Fibroblast of villous mesenchyme (primary cell): Measurements from ENCODE around the gene EPHA4. TPM values are rescaled to one million over a fixed set of nuclear protein-coding genes. Genes with fewer than 3 reads are reported as not detected.

ENCODE experiments used
- DNase-seq: peaks from one replicate; pipeline ENCODE4 v3.0.0-alpha.2; 2010; ENCODE audit warnings: low read depth
- H3K4me3 ChIP-seq: 2 replicates; pipeline ENCODE4 v1.5.1; 2011; ENCODE audit warnings: low read depth, mild to moderate bottlenecking, low read length
- total RNA-seq: library from RNA; depleted of rRNA; stranded (reverse); fragments of >200 nt; gene quantifications from 2 replicates; pipeline ENCODE4 v1.2.3, GENCODE V29; 2012
- TF ChIP-seq, protein P1 (sequence below): IDR thresholded peaks from 2 replicates; pipeline ENCODE4 v1.5.1; 2012; ENCODE audit warnings: low read depth, mild to moderate bottlenecking, low read length; ENCODE audit not compliant: insufficient read depth

Gene EPHA4
- total RNA-seq, 1 donor: 17.3 TPM

DNA sequence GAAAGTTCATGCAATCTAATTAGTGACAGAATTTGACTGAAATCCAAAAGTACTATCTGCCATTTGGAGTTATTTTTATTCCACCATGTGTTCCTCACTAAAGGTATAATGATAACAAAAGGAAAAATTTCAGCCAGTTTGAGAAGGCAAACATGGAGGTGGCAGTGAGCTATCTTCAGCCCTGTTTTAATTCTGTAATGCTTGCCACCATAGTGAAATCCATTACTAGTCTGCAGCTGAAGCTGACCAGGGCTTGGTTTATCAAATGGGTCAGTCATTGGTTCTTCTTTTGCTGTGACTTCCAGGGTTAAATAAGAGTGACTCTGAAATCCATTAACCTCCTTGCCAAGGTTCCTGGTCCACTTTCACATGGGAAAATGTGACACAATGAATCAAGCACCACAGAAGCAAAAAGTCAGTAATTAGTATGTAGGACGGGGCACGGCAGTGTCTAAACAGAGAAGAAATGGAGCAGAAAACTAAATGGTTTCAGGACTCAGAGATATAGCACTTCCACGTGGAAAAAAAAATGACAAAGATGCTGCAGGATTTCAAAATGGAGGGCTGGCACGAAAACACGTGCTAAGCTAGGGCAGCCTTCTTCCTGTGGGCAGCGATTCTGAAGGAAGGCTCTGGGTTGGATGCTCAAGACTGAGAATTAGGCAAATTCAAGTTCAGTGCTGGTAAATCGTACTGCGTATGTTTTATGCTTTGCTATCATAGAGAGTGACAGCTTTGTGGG, 87.2 kb downstream of the EPHA4 start:
- H3K4me3 ChIP-seq: no peak overlapping the region
- DNase-seq: no peak
- TF ChIP-seq, protein P1, sequence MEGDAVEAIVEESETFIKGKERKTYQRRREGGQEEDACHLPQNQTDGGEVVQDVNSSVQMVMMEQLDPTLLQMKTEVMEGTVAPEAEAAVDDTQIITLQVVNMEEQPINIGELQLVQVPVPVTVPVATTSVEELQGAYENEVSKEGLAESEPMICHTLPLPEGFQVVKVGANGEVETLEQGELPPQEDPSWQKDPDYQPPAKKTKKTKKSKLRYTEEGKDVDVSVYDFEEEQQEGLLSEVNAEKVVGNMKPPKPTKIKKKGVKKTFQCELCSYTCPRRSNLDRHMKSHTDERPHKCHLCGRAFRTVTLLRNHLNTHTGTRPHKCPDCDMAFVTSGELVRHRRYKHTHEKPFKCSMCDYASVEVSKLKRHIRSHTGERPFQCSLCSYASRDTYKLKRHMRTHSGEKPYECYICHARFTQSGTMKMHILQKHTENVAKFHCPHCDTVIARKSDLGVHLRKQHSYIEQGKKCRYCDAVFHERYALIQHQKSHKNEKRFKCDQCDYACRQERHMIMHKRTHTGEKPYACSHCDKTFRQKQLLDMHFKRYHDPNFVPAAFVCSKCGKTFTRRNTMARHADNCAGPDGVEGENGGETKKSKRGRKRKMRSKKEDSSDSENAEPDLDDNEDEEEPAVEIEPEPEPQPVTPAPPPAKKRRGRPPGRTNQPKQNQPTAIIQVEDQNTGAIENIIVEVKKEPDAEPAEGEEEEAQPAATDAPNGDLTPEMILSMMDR: no peak

DNA sequence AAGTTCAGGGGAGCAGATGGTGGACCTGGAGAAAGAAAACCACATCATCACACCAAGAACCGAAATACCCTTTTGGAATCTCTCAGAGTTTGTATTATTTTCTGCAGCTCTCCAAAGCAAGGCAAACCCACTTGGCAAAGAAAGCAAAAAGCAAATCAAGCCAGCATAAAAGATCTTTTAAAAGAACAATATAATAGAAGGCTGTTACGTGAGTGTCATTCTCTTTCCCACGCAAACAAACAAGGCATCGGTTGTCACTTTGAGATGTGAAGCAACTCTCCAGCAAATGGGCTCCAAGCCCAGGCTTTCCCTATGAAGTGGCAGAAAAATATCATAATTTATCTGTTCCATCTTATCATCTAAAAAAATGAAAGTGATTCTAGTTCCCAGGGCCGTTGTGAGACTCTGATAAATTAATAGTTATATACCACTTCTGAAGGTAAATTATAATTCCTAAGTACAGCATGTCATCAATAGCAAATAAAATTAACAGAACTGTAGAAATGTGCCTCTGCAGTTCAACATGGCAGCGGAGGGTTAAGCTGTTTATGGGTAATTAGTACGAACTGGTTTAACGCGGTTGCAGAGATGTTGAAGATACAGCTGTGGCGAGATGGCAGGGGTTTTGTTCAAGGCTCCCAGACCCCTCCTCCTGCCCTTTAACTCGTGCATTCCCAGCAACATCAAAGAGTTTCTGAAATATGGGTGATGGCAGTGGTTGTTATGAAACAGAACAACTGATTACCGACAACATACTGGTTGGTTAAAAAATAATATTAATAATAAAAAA, 89.2 kb downstream of the EPHA4 start:
- DNase-seq: no peak
- H3K4me3 ChIP-seq: no peak overlapping the region
- TF ChIP-seq, protein P1: no peak

DNA sequence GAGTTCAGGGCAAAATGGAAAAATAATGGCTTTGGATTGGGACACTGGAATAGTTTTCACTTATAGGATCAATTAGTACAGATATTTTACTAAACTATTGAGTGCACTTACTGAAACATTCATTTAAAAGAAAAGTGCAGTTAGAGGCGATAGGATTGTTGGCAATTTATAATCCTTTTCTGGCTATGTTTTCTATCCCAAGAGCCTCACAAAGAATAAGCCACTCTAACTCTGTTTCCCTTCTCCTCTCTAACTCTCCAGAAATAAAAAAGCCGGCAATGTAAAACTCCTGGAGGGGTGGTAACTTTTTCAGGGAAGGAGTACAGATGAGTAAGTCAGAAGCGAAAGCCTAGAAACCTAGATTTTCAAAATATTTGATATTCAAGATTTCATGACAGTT, 91.3 kb downstream of the EPHA4 start:
- H3K4me3 ChIP-seq: no peak overlapping the region
- TF ChIP-seq, protein P1: no peak
- DNase-seq: no peak

DNA sequence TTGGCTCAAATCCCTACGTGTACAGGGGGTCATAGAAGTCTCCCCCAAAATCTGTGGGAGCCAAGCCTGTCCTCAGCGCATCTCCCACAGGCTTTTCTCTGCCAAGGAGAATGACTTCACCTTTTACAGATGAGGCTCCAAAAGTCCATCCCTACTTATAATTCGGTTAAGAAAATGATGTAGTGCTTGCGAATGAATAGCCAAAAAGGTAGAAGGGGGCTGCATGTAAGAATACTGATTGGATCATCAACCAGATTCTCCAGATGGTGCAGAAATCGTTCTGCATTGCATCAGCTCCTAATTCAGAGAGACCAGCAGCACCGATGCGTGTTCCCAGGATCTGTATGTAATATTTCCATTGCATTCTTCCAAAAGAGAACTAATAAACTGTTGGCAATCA, 91.9 kb downstream of the EPHA4 start:
- H3K4me3 ChIP-seq: no peak overlapping the region
- TF ChIP-seq, protein P1: no peak
- no peak for DNase-seq

DNA sequence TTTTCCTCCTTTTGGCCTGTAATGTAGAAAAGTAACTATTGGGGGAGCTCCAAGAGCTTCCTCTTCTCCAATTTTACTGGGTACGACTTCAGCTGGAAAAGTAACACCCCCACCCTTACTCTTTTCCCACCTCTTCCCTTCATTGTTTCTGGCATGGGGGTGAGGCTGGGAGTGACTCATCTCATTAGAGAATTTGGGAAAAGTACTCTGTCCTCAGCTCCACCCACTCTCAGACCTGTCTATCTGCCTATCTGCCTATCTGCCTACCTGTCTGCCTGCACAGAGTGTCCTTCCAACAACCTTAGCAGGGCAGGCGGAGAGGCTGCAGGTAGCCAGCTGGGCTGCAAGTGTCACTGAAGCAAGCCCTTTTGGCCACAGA, 93.6 kb downstream of the EPHA4 start:
- H3K4me3 ChIP-seq: no peak overlapping the region
- no peak for DNase-seq
- TF ChIP-seq, protein P1: no peak

DNA sequence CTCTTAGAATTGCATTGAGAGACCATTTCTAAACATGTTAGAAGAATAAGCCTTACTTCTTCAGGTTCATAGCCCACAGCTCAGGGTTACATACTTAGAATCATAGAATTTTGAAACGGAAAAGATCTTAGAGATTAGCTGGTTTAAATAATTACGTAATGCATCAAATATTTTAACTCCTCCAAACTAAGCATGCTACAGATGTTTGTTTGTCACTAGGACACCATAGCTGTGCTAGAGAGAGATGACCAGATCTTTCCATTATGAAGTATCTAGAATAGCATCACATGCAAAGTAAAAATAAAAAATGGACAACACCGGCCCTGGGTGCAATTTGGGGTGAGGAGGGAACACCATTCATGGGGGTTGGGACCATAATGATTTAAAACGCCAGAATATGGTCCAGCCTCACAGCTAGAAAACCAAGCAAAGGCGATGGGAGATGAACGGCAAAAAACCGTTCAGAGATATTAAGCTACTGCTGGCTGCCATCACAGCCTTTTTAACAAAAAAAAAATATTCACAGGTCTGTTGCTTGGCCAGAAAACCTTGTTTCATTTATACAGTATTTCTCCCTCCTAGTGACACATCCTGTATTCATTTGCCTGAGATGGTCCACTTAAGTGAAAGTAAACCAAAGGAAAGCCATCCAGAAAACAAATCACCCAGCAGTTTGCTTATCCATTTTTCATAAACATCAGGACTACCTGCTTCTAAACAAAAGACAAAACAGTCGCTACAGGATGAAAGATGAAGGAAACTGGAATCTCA, 94.2 kb downstream of the EPHA4 start:
- TF ChIP-seq, protein P1: no peak
- no peak for DNase-seq
- H3K4me3 ChIP-seq: no peak overlapping the region
